Panc1 (cell line): ENCODE results near the gene FAM221B.

Experiments
- CTCF ChIP-seq: fragments of 450-650 bp; IDR thresholded peaks from 2 replicates; pipeline ENCODE4 v1.5.1; 2017; ENCODE audit warnings: mild to moderate bottlenecking
- POLR2AphosphoS5 ChIP-seq: IDR thresholded peaks from 2 replicates; pipeline ENCODE4 v1.6.1; 2012; ENCODE audit warnings: mild to moderate bottlenecking, low read depth, low read length, moderate library complexity
- REST ChIP-seq, 2 experiments: IDR thresholded peaks; 2 replicates each; pipeline ENCODE4 v1.6.1; 2011 to 2012; ENCODE audit warnings: low read depth in 2 of 2, control low read depth in 1 of 2, low read length in 1 of 2, mild to moderate bottlenecking in 1 of 2, moderate library complexity in 1 of 2; ENCODE audit not compliant: insufficient read depth in 1 of 2

GRCh38 chr9:35861161-35861897, 32.8 kb upstream of the FAM221B start:
- TF ChIP-seq CTCF = no peak
- TF ChIP-seq POLR2AphosphoS5 = no peak
- TF ChIP-seq REST (IDR thresholded peaks at IDR 0.05; ENCODE audit: insufficient read depth in 1 of 2, low read depth in 2 of 2, low read length in 1 of 2) = no peak
